Calu3 (cell line): ENCODE results near the gene ALG9. TPM values are rescaled to one million over a fixed set of nuclear protein-coding genes. Genes with fewer than 3 reads are reported as not detected.

ENCODE experiments used
- BruUV-seq: library from RNA; stranded (reverse); fragments of 400-500 nt; replicated peaks from 2 replicates; lab custom pipeline; 2021; lab: Mats Ljungman, UMichigan
- CTCF ChIA-PET: fragments of 300-600 bp; sonication (Branson Sonifier 250); formaldehyde crosslinking; loops from one replicate; lab custom pipeline; 2022; ENCODE audit warnings: antibody characterized with exemption; lab: Charles Lee
- DNase-seq: peaks from one replicate; pipeline ENCODE4 v3.0.0; 2022
- H3K27ac Mint-ChIP-seq: one replicate; pipeline ENCODE4 v1.8.0; 2022; ENCODE audit warnings: mixed read lengths; ENCODE audit not compliant: unreplicated experiment
- H3K27me3 Mint-ChIP-seq: one replicate; pipeline ENCODE4 v1.8.0; 2022; ENCODE audit warnings: mixed read lengths; ENCODE audit not compliant: unreplicated experiment
- H3K36me3 Mint-ChIP-seq: one replicate; pipeline ENCODE4 v1.8.0; 2022; ENCODE audit warnings: mild to moderate bottlenecking, moderate library complexity, mixed read lengths; ENCODE audit not compliant: insufficient read depth, unreplicated experiment
- H3K4me1 Mint-ChIP-seq: one replicate; pipeline ENCODE4 v1.8.0; 2022; ENCODE audit warnings: mild to moderate bottlenecking, low read depth, mixed read lengths; ENCODE audit not compliant: unreplicated experiment
- H3K4me3 Mint-ChIP-seq: one replicate; pipeline ENCODE4 v1.8.0; 2022; ENCODE audit warnings: mild to moderate bottlenecking, low read depth, moderate library complexity, mixed read lengths; ENCODE audit not compliant: unreplicated experiment
- H3K9me3 Mint-ChIP-seq: one replicate; pipeline ENCODE4 v1.8.0; 2022; ENCODE audit warnings: low read depth, mixed read lengths; ENCODE audit not compliant: unreplicated experiment
- CTCF ChIP-seq: fragments of 200-600 bp; IDR thresholded peaks from one replicate; pipeline ENCODE4 v1.8.0; 2022; ENCODE audit warnings: antibody characterized with exemption; ENCODE audit not compliant: unreplicated experiment
- intact Hi-C: fragments of 100-400 bp; cut with micrococcal nuclease; formaldehyde crosslinking; loops from one replicate; pipeline ENCODE4 v1.10.0; 2022; ENCODE audit not compliant: unreplicated experiment
- total RNA-seq: library from RNA; stranded (reverse); gene quantifications from 2 replicates; pipeline ENCODE4 v1.2.3, GENCODE V29; 2022

Gene ALG9
- total RNA-seq, 1 experiment from 2014 or later: 12.6 TPM

- H3K4me3 Mint-ChIP-seq: no peak overlapping the region
- intact Hi-C loops: no loop called here
- no peak for DNase-seq
- no TSS peak for BruUV-seq
- H3K4me1 Mint-ChIP-seq: no peaks in the 10 kb centered on the region
- H3K9me3 Mint-ChIP-seq: no peaks in the 10 kb centered on the region
- no peaks in the 10 kb centered on the region for H3K27me3 Mint-ChIP-seq
- no peak overlapping the region for H3K27ac Mint-ChIP-seq
- peaks cover 16% of the 10 kb centered on the region for H3K36me3 Mint-ChIP-seq
- no peak for TF ChIP-seq CTCF
- CTCF ChIA-PET: no interaction called here
Measured at GRCh38 chr11:111737444-111738210, 133.8 kb downstream of the ALG9 start.

- CTCF ChIA-PET: no interaction called here
- H3K9me3 Mint-ChIP-seq: no peaks in the 10 kb centered on the region
- no peak overlapping the region for H3K4me3 Mint-ChIP-seq
- no TSS peak for BruUV-seq
- H3K27ac Mint-ChIP-seq: no peak overlapping the region
- no peak for TF ChIP-seq CTCF
- no peaks in the 10 kb centered on the region for H3K27me3 Mint-ChIP-seq
- H3K4me1 Mint-ChIP-seq: no peaks in the 10 kb centered on the region
- peaks cover 16% of the 10 kb centered on the region for H3K36me3 Mint-ChIP-seq
- intact Hi-C loops: no loop called here
- no peak for DNase-seq
Measured at GRCh38 chr11:111736621-111737443, 134.5 kb downstream of the ALG9 start.

Other genes starting within 250 kb of the ALG9 start
- gene PPP2R1B, start 105.2 kb downstream of the ALG9 start, total RNA-seq: 22.2 and 24.0 TPM in 2 replicates
- 1.7 and 1.8 TPM in 2 replicates for gene FDXACB1, start 7.6 kb upstream of the ALG9 start, total RNA-seq
- gene CFAP68, start 8.0 kb upstream of the ALG9 start, total RNA-seq: 28.1 and 29.8 TPM in 2 replicates
- gene CRYAB, start 40.2 kb upstream of the ALG9 start, total RNA-seq: 0.66 and 1.9 TPM in 2 replicates
- gene HSPB2, start 41.2 kb upstream of the ALG9 start, total RNA-seq: not detected in 2 replicates
- 6.2 and 7.9 TPM in 2 replicates for gene C11orf52, start 47.3 kb upstream of the ALG9 start, total RNA-seq
- gene DIXDC1, start 65.8 kb upstream of the ALG9 start, total RNA-seq: 2.6 and 2.9 TPM in 2 replicates
- gene DLAT, start 153.8 kb upstream of the ALG9 start, total RNA-seq: 25.4 and 27.4 TPM in 2 replicates
- gene PIH1D2, start 202.4 kb upstream of the ALG9 start, total RNA-seq: 1.6 and 2.2 TPM in 2 replicates
- gene NKAPD1, start 202.7 kb upstream of the ALG9 start, total RNA-seq: 13.0 and 14.7 TPM in 2 replicates
- 33.2 and 36.7 TPM in 2 replicates for gene TIMM8B, start 215.2 kb upstream of the ALG9 start, total RNA-seq
- 56.6 and 59.1 TPM in 2 replicates for gene SDHD, start 215.3 kb upstream of the ALG9 start, total RNA-seq